Stimulated activated CD8-positive, alpha-beta memory T cell treated with anti-CD3 and anti-CD28 coated beads, Interleukin-2, amount 100 ng/mL, for 48 hours (primary cell): ENCODE results near the gene FLNC.
A peak's percentile ranks its signal among the peaks of the same experiment; 100 is the strongest.

Experiments
- DNase-seq, 2 donors: peaks; one replicate each; pipeline ENCODE4 v3.0.0-alpha.2; 2020; ENCODE audit warnings: low read depth in 2 of 2

The FLNC gene

DNA sequence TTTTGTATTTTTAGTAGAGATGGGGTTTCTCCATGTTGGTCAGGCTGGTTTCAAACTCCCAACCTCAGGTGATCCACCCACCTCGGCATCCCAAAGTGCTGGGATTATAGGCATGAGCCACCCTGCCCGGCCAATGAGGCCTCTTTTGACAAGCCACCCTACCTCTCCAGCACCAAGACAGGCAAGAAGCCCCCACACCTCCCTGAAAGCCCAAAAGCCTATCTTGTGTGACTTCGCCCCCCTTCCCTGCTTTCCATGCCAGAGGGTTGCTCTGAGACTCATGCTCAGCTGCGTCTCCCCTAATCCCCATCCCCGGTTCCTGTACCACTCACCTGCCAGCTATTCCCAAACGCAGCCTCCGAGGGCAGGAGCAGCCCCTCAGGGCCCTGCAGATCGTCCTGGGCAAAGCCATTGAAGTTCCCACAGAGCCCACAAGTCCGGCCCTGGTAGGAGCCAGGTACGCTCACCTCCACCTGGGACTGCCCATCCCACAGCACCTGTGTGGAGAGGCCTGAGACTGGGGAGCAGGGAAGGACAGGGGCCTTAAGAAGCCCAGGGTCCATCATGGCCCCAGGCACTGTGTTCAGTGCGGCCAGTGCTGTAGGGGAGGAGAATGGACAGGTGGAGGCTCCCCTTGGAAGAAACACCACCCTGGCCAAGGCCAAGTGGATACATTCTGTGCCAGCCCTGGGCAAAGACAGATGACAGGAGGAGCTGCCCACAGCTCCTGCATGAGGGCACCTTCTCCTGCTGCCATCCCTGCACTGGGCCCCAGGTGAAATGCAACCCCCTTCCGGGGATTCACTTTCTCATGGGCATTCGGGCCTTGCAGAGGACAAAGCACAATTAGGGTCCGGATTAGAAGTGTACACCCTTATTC lies 48.3 kb downstream of the FLNC start:
- no peak for DNase-seq

DNA sequence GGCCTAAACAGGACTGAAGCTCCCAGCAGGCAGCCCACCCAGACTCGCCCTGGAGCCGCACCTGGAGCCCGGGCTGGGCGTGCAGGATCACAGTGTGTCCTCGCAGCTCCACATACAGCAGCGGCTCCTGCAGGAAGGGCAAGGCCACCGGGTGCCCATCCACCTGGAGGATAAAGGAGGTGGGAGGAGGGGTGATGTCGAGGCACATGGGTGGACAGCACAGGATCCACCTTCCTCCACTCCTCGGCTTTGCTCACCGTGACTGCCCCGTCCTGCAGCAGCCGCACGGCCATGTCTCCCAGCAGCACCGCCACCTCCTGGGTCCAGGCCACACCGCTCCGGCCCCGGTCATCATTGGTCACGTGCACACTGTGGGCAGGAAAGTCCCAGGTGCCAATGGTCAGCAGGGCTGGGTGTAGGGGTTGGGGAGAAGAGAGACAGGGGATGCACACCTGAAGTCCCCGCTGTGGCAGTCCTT lies 49.3 kb downstream of the FLNC start:
- no peak for DNase-seq

GRCh38 chr7:128879939-128880746 lies 49.9 kb downstream of the FLNC start:
- no peak for DNase-seq

- DNase-seq, result no peak
These were observed 50.7 kb downstream of the FLNC start for GRCh38 chr7:128880791-128881457.

DNA sequence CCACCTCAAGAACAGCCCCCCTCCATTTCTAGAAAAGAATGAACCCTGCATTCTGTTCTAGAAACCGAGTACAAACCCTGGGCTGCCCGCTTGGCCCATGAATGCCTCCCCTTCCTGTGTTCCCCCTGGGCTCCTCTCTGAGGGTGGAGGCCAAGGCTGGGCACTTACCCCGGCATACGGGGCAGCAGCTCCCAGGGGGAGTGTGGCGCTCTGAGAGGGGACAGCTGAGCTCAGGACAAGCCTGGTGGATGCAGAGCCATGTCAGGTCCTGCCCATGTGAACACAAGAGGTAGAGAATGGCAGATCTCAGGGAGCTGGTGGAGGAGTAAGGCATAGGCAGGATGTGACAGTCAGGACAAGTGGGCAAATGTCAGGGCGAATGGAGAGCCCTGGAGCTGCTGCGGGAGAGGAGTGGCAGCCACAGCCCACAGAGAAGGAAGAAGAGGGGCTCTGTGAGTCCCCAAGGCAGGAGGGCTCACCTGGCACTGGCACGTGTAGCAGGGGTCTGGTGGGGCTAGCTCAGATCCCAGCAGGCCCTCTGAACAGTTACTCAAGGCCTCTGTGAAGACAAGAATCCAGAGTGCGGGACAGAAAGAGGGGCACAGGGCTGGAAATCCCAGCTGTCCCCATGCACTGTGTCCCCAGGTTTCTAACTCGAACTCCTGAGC lies 51.4 kb downstream of the FLNC start:
- DNase-seq, result no peak

DNA sequence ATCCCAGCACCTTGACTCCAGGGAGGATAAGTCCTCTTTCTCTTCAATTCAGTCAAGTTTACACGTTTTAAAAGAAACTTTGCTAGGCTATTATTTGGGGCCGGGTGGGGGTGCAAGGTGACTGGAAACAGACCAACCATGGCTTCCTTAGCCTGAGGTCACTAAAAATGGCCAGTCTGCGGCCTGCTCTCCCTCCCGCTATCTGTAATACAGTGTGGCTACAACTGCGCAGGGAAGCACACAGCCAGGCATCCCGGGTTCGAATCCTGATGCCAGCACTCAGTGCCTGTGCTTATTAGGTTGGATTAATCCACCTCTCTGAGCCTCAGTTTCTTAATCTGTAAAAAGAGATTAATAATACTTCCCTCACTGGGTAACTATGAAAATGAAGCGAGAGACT lies 51.9 kb downstream of the FLNC start:
- no peak for DNase-seq

GRCh38 chr7:128883622-128884448 lies 53.6 kb downstream of the FLNC start:
- DNase-seq, result peak; percentile 76 to 83

DNA sequence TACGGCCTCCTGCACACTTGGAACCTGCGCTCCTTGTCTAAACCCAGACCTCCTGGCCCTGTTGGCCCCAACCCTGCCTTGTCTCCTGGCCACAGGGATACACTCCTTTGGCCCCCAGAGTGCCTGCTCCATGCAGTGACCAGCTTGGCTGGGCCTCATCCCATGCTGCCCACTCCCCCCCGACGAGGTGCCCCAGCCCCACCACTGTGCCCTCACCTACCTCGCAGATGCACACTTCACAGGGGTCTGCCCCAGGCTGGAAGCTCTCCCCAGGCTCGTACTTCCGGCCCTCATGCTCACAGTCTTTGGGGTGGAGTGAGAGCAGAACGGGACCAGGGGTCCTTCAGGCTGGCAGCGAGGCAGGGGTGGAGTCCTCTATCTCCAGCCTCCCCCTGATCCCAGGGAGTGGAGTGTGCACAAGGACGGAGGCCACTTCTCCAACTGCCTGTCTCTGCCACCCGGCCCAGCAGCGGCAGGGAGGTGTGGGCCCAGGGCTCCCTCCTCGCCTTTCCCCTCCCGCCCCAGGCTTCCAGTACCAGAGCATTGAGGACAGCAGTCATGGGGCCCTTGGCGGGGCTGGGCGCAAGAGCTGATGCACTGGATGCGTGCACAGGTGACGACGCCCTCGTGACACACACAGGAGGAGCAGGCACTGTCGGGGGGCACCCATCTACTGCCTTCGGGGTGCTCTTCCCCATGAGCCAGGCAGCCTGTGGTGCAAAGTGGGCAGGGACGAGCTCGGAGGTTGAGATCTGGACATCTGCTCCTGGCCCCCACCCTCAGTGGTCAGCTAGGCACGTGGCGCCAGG lies 54.6 kb downstream of the FLNC start:
- no peak for DNase-seq

DNA sequence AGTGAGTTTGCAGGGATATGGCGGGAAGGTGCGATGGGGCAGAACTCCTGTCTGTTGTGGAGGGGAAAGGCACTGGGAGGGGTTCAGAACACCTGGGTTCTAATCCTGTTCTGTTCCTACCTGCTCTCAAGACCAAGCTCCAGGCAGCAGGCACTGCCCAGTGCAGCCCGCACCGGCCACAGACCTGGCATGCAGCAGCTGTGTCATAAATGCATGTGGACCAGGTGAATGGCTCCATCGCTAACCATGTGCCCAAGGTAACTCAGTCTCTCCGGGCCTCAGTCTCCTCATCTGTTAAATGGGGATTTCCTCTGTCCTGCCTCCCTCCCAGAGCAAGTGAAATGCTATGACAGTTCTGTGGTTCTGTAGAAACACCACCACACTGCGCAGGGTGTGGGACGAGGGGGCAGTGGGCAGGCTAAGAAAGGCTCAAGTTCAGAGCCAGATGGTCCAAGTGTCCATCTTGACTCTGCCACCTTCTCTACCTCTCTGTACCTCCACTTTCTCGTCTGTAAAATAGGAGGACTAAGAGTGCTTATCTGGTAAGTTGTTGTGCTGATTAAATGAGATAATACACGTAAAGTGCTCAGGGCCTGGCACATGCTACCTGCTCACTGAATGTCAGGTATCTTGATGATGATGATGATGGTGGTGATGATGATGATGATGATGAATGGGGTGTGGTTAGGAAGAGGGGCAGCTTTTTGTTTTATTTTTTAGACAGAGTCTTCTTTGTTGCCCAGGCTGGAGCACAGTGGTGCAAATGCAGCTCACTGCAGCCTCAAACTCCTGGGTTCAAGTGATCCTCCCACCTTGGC lies 55.4 kb downstream of the FLNC start:
- DNase-seq, result no peak

GRCh38 chr7:128886391-128887168 lies 56.4 kb downstream of the FLNC start:
- no peak for DNase-seq

DNA sequence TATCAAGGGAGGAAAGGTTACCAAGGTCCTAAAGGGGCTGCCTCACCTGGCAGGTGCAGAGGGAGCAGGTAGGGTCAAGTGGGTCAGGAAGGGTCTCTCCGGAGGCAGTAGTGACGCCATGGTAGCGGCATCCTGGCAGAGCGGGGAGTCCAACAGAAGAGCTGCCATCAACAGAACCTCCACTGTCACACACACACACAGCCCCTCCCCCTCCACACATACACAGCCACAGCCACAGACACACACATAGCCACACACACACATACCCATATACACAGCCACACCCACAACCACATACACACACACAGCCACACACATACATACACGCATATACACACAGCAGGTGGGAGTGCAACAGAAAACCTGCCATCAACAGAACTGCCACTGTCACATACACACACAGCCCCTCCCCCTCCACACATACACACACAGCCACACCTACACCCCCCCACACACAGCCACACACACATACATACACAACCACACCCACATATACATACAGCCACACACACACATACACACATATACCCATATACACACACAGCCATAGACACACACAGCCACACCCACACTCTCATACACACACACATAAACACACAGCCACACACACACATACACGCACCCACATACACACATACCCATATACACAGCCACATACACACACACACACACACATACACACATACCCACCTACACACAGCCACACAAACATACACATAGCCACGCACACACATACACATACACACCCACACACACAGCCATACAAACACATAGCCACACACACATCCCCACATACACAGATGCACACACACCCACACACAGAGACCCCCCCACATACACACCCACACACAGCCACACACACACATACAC lies 57.2 kb downstream of the FLNC start:
- no peak for DNase-seq

GRCh38 chr7:128888039-128888755 lies 58.0 kb downstream of the FLNC start:
- no peak for DNase-seq

DNA sequence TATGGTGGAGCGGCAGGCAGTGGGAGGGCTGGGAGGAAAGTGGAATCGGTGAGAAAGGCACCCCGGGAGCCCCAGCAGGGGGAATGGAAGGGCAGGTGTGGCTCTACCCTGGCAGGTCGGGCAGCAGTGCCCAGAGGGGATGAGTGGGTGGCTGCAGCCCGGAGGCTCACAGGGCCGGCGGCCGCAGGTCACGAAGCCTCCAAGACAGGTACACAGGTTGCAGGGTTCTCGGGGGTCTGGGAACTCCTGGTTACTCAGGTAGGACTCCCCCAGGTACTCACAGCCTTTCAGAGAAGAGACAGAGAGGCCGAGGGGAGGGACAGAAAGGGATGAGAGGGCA lies 58.5 kb downstream of the FLNC start:
- no peak for DNase-seq

GRCh38 chr7:128889121-128889520 lies 58.9 kb downstream of the FLNC start:
- no peak for DNase-seq

DNA sequence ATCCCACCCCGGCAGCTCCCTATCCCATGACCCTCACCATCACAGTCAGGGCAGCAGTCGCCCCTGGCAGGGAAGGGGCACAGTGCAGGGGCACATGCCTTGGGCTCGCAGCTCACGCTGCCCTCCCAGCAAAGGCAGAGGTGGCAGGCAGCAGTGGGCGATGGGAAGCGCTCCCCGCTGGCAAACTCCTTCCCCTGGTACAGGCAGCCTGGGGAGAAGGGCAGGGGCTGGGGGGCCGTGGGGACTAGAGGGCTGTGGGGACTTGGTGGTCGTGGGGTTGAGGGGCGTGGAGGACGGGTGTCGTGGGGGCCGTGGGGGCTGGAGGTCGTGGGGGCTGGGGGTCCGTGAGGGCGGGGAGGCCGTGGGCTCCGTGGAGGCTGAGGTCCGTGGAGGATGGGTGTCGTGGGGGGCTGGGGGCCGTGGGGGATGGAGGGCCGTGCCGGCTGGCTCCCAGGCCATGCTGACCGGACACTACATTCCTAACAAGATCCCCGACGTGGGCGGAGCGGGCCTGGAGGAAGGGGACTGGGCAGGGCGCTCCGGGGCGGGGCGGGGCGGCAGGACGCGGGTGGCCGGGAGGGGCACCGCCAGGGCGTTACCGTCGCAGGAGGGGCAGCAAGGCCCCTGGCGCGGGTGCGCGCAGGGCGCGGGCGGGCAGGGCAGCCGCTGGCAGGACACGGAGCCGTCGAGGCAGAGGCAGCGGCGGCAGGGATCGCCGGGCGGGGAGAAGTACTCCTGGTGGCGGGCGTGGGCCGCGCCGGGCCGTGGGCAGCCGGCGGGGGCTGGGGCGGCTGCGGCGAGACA lies 60.3 kb downstream of the FLNC start:
- no peak for DNase-seq
